GM23248 (cell line): ENCODE measurements around the gene GSTT2B.
"Not testable (repeated sequence)": the region's sequence is repeated elsewhere in the genome, so short reads cannot be mapped to it uniquely, and the experiment has no call there.

Experiments used
- EZH2 ChIP-seq: fragments of 200-600 bp; sonication (generic); IDR thresholded peaks from 2 replicates; pipeline ENCODE4 v1.6.1; 2018; ENCODE audit warnings: antibody characterized with exemption, mild to moderate bottlenecking; ENCODE audit not compliant: insufficient read depth, poor library complexity, severe bottlenecking
- EZH2phosphoT487 ChIP-seq: fragments of 200-600 bp; sonication (generic); IDR thresholded peaks from 2 replicates; pipeline ENCODE4 v1.6.1; 2018; ENCODE audit warnings: antibody characterized with exemption, moderate library complexity, mild to moderate bottlenecking, low read depth; ENCODE audit not compliant: insufficient read depth

- not testable (repeated sequence) for TF ChIP-seq EZH2phosphoT487, EZH2
Measured at GRCh38 chr22:23971927-23972326, 10.9 kb upstream of the GSTT2B start.
